H4 (cell line): ENCODE results near the gene EBI3. TPM values are rescaled to one million over a fixed set of nuclear protein-coding genes. Genes with fewer than 3 reads are reported as not detected.
"Not testable (repeated sequence)": the region's sequence is repeated elsewhere in the genome, so short reads cannot be mapped to it uniquely, and the experiment has no call there.

Experiments
- DNase-seq: peaks from one replicate; pipeline ENCODE4 v3.0.0-alpha.2; 2015; ENCODE audit warnings: low spot score
- total RNA-seq: library from RNA; depleted of rRNA; stranded (reverse); fragments of >200 nt; shearing (Covaris generic); gene quantifications from 2 replicates; pipeline ENCODE4 v1.2.3, GENCODE V29; 2014

The EBI3 gene
- total RNA-seq, 1 experiment from 2014 or later, result 1.2 TPM

DNA sequence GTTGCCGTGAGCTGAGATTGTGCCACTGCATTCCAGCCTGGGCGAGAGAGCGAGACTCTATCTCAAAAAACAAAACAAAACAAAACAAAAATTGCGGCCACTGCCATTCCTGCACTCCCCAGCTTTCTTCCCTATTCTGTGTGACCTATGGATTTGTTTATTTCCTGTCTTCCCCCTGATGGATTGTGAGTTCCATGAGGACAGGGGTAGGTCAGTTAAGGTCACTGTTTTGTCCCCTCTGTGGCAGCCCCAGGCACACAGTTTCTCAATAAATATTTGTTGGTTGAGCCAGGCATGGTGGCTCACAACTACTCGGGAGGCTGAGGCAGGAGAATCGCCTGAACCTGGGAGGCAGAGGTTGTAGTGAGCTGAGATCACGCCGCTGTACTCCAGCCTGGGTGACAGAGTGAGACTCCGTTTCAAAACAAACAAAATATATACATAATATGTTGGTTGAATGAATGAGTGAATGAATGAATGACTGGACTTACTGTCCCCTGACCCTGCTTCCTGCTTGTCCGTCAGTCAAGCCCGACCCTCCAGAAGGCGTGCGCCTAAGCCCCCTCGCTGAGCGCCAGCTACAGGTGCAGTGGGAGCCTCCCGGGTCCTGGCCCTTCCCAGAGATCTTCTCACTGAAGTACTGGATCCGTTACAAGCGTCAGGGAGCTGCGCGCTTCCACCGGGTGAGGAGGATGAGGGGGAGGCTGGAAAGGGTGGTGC lies 5.0 kb downstream of the EBI3 start:
- DNase-seq, result no peak

DNA sequence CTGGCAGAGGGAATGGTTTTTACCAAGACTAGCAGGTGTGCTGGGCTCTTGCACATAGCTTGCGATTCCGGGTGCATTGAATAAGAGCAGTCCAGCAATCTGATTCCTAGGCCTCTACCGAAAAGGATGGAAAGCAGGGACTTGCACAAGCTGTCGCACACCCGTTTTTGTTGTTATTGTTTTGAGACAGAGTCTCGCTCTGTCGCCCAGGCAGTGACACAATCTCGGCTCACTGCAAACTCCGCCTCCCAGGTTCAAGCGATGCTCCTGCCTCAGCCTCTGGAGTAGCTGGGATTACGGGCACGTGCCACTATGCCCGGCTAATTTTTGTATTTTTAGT lies 5.5 kb downstream of the EBI3 start:
- no peak for DNase-seq

DNA sequence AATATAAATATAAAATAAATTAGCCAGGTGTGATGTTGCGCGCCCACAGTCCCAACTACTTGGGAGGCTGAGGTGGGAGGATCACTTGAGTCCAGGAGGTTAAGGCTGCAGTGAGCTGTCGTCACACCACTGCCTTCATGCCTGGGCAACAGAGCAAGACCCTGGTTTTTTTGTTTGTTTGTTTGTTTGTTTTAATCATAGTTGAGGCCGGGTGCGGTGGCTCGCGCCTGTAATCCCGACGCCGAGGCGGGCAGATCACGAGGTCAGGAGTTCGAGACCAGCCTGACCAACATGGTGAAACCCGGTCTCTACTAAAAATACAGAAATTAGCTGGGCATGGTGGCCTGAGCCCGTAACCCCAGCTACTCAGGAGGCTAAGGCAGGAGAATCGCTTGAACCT lies 8.2 kb downstream of the EBI3 start:
- DNase-seq, result not testable (repeated sequence)

DNA sequence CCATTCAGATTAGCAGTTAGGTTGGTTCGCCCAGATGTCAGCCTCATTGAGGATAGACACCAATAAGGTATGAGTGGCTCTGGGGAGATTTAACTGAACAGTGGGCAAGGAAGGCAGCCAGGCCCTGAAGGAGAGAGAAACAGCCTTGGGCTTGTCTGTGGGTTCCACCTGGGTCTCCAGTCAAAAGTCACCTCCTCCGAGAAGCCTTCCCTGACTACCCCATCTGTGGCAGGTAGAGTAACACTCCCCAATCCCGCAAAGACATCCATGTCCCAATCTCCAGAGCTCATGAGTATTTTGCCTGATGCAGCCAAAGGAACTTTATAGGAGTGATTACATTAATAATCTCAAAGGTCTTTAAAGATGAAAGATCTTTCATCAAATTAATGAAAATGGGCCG lies 9.5 kb downstream of the EBI3 start:
- DNase-seq, result no peak

DNA sequence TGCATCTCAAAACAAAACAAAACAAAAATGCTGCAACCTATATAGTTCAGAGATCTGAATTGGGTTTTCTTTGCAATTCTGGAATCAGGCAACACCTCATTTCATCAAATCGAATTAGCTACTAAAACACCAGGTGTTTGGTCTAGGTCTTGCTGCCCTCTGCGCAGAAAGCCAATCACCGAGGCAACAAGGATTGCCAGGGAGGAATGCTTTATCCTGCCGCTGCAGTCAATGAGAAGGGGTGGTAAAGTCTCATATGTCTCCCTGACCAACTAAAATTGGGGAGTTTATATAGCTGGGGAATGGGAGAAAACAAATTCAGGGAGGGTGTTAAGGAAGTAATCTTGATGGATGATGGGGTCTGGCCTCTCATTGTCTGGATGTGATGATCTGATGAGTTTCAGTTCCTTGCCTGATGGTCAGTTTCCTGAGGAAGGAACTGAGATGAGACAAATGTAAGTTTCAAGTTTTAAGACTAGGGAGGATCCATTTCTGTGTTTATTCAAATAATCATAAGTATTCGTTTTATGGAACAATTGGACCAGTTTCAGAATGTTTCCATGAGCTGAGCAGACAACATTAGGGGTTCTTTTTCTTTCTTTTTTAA lies 12.6 kb downstream of the EBI3 start:
- no peak for DNase-seq

DNA sequence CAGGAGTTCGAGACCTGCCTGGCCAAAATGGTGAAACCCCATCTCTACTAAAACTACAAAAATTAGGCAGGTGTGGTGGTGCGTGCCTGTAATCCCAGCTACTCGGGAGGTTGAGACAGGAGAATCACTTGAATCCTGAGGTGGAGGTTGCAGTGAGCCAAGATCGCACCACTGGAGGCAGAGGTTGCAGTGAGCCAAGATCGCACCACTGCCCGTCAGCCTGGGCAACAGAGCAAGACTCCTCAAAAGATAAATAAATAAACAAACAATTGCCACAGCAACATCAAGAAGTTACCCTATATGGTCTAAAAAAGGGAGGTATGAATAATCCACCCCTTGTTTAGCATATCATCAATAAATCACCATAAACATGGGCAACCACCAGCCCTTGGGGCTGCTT lies 16.6 kb downstream of the EBI3 start:
- not testable (repeated sequence) for DNase-seq

DNA sequence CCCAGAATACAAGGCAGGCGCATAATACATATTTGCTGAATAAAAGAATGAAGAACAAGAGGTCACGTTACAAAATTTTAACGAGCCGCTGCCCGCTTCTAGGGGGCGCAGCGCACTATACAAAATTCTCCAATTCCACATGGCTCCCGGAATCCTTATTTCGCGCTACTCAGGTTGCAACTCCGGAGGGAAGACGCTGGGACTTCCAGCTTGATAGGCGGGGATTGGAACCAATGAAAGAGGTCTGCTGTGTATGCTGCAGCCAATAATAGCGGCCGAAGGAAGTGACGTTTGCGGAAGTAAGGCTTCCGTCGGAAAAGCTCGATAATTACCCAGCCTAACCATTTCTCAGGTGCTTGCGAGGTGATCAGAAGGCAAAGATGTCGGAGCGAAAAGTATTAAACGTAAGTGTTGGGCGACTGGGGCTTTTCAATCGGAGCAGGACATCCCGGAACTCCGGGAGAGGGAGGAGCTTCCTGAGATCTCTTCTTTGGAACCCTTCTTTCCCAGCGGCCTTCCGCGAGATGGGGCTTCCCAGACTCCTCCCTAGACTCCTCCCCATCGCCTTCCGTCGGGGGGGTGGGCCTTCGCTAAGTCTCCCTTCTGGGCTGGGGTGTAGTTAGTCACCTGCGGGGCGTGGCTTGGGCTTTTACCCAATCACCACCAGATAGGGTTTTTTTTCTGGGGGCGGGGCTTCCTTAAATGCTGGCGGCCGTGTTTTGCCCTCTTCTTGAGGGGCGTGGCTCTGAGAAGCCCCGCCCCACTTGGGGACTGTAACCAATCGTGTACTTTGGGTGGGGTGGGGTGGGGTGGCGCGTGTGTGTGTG lies 17.7 kb downstream of the EBI3 start, which contains the start of gene YJU2:
TSS of gene YJU2 (plus strand) at position 314 of the 827 bp plus-strand sequence. CDS start at position 381, 67 bp downstream.
- peak; percentile 97 for DNase-seq

DNA sequence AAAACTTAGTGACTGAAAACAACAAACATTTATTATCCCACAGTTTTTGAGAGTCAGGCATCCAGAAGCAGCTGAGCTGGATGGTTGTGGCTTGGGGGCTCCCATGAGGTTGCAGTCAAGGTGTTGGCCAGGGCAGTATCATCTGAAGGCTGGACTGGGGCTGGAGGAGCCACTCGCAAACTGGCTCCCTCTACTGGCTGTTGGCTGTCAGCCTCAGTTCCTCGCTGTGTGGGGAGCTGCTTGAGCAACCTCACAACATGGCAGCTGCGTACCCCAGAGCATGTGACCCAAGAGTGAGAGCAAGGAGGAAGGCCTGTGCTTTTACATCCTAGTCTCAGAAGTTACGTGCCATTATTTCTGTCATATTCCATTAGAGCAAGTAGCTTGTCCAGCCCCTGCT lies 27.2 kb downstream of the EBI3 start:
- no peak for DNase-seq

DNA sequence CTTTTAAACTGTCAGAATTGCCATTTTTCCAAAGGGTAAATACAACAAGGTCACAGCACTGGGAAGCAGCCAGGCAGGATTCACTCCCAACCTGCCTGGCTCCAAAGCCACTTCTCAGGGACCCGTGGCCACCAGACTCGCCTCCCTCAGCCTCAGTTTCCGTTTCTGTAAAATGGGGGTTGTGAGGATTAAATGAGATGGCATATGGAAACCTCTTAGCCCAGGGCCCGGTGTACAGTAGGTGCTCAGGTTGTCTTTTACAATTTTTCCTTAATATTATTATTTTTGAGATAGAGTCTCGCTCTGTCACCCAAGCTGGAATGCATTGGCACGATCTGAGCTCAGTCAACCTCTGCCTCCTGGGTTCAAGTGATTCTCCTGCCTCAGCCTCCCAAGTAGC lies 27.7 kb downstream of the EBI3 start:
- no peak for DNase-seq

DNA sequence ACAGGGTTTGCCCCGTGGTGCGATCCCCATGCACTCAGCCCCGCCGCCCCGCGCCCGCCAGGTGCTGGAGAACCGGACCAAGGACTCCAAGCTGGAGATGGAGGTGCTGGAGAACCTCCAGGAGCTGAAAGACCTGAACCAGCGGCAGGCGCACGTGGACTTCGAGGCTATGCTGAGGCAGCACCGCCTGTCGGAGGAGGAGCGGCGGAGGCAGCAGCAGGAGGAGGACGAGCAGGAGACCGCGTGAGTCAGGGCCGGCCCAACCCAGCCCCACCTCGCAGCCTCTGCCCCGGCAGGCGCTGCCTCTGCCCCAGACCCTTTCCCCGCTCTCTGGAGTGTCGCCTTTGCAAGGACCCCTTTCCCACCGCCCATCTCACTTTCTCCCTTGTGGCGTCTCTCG lies 28.9 kb downstream of the EBI3 start:
- no peak for DNase-seq

DNA sequence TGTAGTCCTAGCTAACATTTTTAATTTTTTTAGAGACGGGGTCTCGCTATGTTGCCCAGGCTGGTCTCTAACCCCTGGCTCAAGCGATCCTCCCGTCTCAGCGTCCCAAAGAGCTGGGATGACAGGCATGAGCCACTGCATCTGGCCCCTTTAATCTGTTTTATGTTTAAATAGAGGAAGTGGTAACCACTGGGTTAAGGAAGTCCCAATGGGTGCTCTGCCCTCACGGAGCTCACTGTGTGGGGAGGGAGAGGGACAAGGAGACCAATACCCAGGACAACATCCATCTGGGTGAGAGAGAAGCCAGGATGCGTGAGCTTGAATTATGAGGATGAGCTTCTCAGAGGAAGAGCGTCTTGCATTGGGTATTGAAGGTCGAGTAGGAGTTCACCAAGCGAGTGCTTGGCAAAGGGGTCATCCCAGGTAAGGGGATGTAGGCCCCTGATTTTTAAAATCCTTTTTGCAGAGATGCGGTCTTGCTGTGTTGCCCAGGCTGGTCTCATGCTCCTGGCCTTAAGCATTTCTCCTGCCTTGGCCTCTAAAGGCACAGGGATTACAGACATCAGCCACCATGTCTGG lies 31.4 kb downstream of the EBI3 start:
- no peak for DNase-seq

DNA sequence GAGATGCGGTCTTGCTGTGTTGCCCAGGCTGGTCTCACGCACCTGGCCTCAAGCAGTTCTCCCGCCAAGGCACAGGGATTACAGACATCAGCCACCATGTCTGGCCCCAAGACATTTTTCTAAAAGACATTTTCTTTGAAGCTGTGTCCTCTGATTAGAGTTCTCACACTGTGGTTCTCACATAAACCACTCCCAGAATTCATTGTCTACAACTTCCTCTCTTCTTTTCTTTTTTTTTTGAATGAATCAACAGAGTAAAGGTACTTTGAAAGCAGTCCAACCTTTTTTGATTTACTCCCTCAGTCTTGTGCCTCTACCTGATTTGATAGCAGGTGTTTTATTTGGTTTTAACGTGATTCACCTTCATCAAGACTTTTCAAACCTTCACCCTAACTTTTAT lies 35.5 kb downstream of the EBI3 start:
- DNase-seq, result no peak

DNA sequence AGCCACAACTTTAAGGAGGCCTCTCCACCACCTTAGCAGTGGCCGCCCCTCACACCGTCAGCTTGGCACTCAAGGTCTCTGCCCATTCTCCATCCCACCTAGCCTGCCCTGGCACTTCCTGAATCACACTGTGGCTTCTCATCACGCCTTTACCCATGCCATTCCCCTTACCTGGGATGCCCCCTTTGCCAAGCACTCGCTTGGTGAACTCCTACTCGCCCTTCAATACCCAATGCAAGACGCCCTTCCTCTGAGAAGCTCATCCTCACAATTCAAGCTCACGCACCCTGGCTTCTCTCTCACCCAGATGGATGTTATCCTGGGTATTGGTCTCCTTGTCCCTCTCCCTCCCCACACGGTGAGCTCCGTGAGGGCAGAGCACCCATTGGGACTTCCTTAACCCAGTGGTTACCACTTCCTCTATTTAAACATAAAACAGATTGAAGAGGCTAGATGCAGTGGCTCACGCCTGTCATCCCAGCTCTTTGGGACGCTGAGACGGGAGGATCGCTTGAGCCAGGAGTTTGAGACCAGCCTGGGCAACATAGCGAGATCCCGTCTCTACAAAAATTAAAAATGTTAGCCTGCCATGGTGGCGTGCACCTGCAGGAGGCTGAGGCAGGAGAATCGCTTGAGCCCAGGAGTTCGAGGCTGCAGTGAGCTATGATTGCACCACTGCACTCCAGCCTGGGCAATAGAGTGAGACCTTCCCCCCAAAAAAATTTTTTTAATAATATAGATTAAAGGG lies 37.1 kb downstream of the EBI3 start:
- DNase-seq, result no peak

DNA sequence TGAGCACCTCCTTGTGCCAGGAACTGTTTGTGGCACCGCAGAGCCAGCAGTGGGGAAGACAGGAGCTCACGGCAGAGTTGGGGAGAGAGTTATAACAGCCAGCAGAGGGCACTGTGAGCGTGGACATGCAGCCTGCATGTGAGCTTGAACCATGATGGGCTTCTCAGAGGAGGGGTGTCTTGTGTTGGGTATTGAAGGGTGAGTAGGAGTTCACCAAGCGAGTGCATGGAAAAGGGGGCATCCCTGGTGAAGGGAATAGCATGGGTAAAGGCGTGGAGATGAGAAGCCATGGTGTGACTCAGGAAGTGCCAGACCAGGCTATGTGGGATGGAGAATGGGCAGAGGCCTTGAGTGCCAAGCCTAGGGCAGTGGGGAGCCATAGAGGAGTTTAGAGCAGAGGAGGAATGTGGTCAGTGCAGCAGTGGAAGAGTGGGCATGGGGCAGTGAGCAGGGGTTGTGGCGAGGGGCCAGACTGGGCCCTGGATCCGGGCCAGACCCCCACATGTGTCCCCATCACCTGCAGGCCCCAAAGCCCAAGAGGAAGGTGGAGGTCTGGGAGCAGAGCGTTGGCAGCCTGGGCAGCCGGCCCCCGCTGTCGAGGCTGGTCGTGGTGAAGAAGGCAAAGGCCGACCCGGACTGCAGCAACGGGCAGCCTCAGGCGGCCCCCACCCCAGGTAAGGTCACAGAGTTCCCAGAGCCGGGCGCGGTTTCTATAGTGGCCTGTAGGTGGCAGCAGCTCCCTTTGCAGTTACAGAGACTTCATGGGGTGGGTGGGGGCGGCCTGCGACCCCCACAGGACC lies 38.0 kb downstream of the EBI3 start:
- peak; percentile 64 for DNase-seq

DNA sequence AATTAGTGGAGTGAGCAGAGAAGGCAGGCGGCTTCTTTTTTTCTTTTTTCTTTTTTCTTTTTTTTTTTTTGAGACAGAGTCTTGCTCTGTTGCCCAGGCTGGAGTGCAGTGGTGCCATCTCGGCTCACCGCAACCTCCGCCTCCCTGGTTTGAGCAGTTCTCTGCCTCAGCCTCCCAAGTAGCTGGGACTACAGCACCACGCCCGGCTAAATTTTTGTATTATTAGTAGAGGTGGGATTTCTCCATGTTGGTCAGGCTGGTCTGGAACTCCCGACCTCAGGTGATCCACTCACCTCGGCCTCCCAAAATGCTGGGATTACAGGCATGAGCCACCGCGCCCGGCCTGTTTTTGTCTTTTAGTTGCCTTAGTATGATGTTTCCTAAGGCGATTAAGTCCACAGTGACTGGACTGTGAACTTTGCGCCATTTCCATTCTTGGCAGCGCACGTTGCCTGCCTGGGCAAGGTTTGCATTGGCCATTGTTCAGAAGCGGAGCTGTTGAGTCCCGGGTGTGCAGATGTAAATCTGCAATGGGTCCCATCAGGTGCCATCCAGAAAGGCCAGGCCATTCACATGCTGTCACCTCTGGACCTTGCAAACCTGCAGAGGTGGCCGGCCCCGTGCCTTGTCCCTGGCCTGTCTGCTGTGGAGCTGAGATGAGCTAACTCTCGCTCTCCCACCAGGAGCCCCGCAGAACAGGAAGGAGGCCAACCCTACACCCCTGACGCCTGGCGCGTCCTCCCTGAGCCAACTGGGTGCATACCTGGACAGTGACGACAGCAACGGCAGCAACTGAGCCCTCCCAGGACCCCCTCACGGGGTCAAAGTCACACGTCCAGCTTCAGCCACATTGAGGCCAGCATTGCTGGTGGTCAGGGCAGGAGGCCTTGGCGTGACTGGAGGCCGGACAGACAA lies 38.8 kb downstream of the EBI3 start:
- DNase-seq, result no peak

DNA sequence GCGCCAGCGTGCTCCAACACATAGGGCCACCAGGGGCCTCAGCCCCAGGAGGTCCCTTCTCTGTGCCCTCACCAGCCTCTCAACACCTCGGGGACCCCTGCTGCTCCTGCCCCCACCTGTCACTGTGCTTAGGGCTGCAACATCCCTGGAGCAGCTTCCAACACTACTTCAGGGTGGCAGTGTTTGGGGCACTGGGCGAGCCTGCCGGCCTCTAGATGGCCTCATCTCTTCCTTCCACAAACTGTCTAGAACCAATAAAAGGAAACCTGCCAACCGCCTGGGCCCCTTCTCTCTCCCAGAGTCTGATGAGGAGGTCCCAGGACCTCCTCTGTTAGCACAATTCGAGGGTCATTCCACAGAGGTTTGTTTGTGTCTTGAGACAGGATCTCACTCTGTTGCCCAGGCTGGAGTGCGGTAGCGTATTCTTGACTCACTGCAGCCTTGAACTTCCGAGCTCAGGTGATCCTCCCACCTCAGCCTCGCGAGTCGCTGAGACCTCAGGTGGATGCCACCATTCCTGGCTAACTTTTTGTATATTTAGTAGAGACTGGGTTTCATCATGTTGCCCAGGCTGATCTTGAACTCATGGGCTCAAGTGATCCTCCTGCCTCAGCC lies 39.6 kb downstream of the EBI3 start:
- DNase-seq, result no peak

DNA sequence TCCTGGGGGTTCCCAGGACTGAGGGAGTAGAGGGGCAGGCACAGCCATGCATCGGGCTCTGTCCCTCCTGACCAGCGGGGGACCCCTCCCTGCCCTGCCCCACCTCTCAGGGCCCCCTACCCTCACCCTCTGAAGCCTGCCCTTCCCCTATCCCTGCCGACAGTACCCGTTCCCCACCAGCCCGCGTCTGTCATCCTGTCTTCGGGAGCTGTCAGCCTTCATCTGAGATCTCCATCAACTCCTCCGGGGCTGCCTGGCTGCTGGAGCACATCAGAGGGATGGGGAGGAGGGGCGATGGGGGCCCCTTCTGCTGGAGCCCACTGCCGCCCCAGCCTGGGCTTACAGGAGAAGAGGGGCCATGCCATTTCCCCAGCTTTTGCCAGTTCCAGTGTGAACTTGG lies 43.6 kb downstream of the EBI3 start:
- DNase-seq, result no peak

DNA sequence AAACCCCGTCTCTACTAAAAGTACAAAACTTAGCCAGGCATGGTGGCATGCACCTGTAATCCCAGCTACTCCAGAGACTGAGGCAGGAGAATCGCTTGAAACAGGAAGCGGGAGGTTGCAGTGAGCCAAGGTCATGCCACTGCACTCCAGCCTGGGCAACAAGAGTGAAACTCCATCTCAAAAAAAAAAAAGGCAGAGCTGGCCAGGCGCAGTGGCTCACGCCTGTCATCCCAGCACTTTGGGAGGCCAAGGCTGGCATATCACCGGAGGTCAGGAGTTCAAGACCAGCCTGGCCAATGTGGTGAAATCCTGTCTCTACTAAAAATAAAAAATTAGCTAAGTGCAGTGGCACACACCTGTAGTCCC lies 45.0 kb downstream of the EBI3 start:
- not testable (repeated sequence) for DNase-seq

DNA sequence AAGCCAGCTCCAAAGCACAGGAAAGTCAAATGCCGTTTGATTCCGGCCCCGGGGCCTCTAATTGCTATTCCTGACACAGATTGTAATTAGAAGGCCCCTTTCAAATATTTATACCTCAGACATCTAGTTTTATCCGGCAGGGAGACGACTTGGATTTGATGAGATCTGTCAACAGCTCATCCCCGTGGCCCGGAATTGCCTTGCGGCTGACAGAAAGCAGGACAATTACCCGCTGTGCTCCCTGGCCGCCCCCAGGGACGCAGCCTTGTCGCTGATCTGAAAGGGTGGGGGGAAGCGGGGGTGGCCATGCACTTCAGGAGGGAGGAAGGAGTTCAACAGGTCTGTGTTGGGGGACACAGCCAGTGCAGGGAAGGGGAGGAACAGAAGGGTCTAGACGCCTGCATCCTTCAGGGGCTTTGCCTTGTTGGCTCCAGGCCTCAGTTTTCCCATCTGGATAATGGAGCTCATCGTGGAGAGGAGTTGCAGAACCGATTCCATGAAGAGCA lies 47.9 kb downstream of the EBI3 start:
- DNase-seq, result no peak
